OCI-LY1 (cell line): ENCODE data around the gene PTP4A2.

Source experiments
- H2AFZ ChIP-seq: fragments of 200-600 bp; sonication (generic), shearing (Covaris generic); 2 replicates; pipeline ENCODE4 v1.6.0; 2014; ENCODE audit warnings: antibody characterized with exemption, mild to moderate bottlenecking, low read length
- H3F3A ChIP-seq: fragments of 200-600 bp; sonication (generic), shearing (Covaris generic); 2 replicates; pipeline ENCODE4 v1.6.0; 2014; ENCODE audit warnings: mild to moderate bottlenecking, antibody characterized with exemption, low read length, moderate library complexity; ENCODE audit not compliant: insufficient read depth
- H3K27ac ChIP-seq: fragments of 200-600 bp; sonication (generic); 2 replicates; pipeline ENCODE4 v1.5.1; 2014; ENCODE audit warnings: low read length, mixed run types, mild to moderate bottlenecking, low read depth; ENCODE audit not compliant: poor library complexity, severe bottlenecking
- H3K27me3 ChIP-seq: fragments of 200-600 bp; sonication (generic); 2 replicates; pipeline ENCODE4 v1.6.0; 2014; ENCODE audit warnings: antibody characterized with exemption, mild to moderate bottlenecking, low read length, moderate library complexity; ENCODE audit not compliant: insufficient read depth
- H3K36me3 ChIP-seq: fragments of 200-600 bp; sonication (generic); 2 replicates; pipeline ENCODE4 v1.6.1; 2014; ENCODE audit warnings: mild to moderate bottlenecking, antibody characterized with exemption, low read length, moderate library complexity, mixed read lengths; ENCODE audit not compliant: insufficient read depth
- H3K4me1 ChIP-seq: fragments of 200-600 bp; sonication (generic); 2 replicates; pipeline ENCODE4 v1.5.1; 2014; ENCODE audit warnings: mild to moderate bottlenecking, low read length, moderate library complexity; ENCODE audit not compliant: insufficient read depth, severe bottlenecking
- H3K4me2 ChIP-seq: fragments of 200-600 bp; sonication (generic), shearing (Covaris generic); 2 replicates; pipeline ENCODE4 v1.6.1; 2014; ENCODE audit warnings: low read length
- H3K4me3 ChIP-seq: fragments of 200-600 bp; sonication (generic); 2 replicates; pipeline ENCODE4 v1.5.1; 2014; ENCODE audit warnings: low read length, low read depth, mild to moderate bottlenecking, mixed read lengths; ENCODE audit not compliant: poor library complexity, severe bottlenecking
- H3K79me2 ChIP-seq: fragments of 200-600 bp; shearing (Covaris generic); 2 replicates; pipeline ENCODE4 v1.6.1; 2016; ENCODE audit warnings: mixed run types, low read length, mixed read lengths; ENCODE audit not compliant: insufficient read depth
- H3K9ac ChIP-seq: fragments of 200-600 bp; sonication (generic), shearing (Covaris generic); 2 replicates; pipeline ENCODE4 v1.6.1; 2014; ENCODE audit warnings: mild to moderate bottlenecking, low read length, mixed read lengths
- H3K9me2 ChIP-seq: fragments of 200-600 bp; sonication (generic), shearing (Covaris generic); 2 replicates; pipeline ENCODE4 v1.6.1; 2014; ENCODE audit warnings: low read depth, mild to moderate bottlenecking, low read length, mixed read lengths
- H3K9me3 ChIP-seq: fragments of 200-600 bp; shearing (Covaris generic); 2 replicates; pipeline ENCODE4 v1.6.1; 2014; ENCODE audit warnings: low read length, mixed read lengths
- H4K20me1 ChIP-seq: fragments of 200-600 bp; sonication (generic), shearing (Covaris generic); 2 replicates; pipeline ENCODE4 v1.6.0; 2016; ENCODE audit warnings: mild to moderate bottlenecking, low read length; ENCODE audit not compliant: insufficient read depth
- CTCF ChIP-seq: fragments of 200-600 bp; sonication (generic), shearing (Covaris generic); IDR thresholded peaks from 2 replicates; pipeline ENCODE4 v1.5.1; 2017; ENCODE audit warnings: mild to moderate bottlenecking, antibody characterized with exemption, low read length, moderate library complexity, mixed read lengths
- EZH2 ChIP-seq: fragments of 200-600 bp; sonication (generic), shearing (Covaris generic); IDR thresholded peaks from 2 replicates; pipeline ENCODE4 v1.8.0; 2017; ENCODE audit warnings: borderline replicate concordance, mixed run types, mild to moderate bottlenecking, antibody characterized with exemption, low read length, moderate library complexity, mixed read lengths

The PTP4A2 gene

GRCh38 chr1:31934706-31935629 is 3.2 kb downstream of the PTP4A2 start:
- Histone ChIP-seq H2AFZ (no peak overlapping the region), H3K79me2 (peaks cover 76% of the 10 kb centered on the region), H4K20me1 (no peaks in the 10 kb centered on the region), H3F3A (no peaks in the 10 kb centered on the region), H3K9ac (peak overlapping the region; percentile 55), H3K9me2 (no peaks in the 10 kb centered on the region), H3K36me3 (peaks cover 6% of the 10 kb centered on the region; the same call in 1 of the 2 replicates), H3K9me3 (no peaks in the 10 kb centered on the region), H3K4me3 (peak overlapping the region; percentile 95), H3K27ac (peak overlapping the region; percentile 83), H3K27me3 (no peaks in the 10 kb centered on the region), H3K4me2 (peak overlapping the region; percentile 76), H3K4me1 (peaks cover 84% of the 10 kb centered on the region)
- TF ChIP-seq CTCF, result no peak
- TF ChIP-seq EZH2, result no peak

GRCh38 chr1:31932491-31933316 is 5.5 kb downstream of the PTP4A2 start:
- no peak for TF ChIP-seq EZH2
- no peak for TF ChIP-seq CTCF
- H4K20me1 ChIP-seq, result no peaks in the 10 kb centered on the region
- peaks cover 89% of the 10 kb centered on the region for H3K4me1 ChIP-seq
- peak overlapping the region; percentile 37; the same call in 1 of the 2 replicates for H3K9ac ChIP-seq
- no peaks in the 10 kb centered on the region for H3K27me3 ChIP-seq
- H3F3A ChIP-seq, result no peaks in the 10 kb centered on the region
- H3K36me3 ChIP-seq, result peaks cover 11% of the 10 kb centered on the region; the same call in 1 of the 2 replicates
- H3K4me3 ChIP-seq, result peak overlapping the region; percentile 95
- H2AFZ ChIP-seq, result no peak overlapping the region
- peak overlapping the region; percentile 76 for H3K4me2 ChIP-seq
- H3K79me2 ChIP-seq, result peaks cover 99% of the 10 kb centered on the region
- peak overlapping the region; percentile 83 for H3K27ac ChIP-seq
- no peaks in the 10 kb centered on the region for H3K9me3 ChIP-seq
- H3K9me2 ChIP-seq, result no peaks in the 10 kb centered on the region

- Histone ChIP-seq H4K20me1 (no peaks in the 10 kb centered on the region), H3K79me2 (peaks cover 100% of the 10 kb centered on the region), H3K9me2 (no peaks in the 10 kb centered on the region), H3K36me3 (peaks cover 16% of the 10 kb centered on the region; the same call in 1 of the 2 replicates), H2AFZ (no peak overlapping the region), H3K9me3 (no peaks in the 10 kb centered on the region), H3K9ac (peak overlapping the region; percentile 37; the same call in 1 of the 2 replicates), H3K4me1 (peaks cover 99% of the 10 kb centered on the region), H3F3A (no peaks in the 10 kb centered on the region), H3K4me2 (peak overlapping the region; percentile 76), H3K27ac (peak overlapping the region; percentile 83), H3K27me3 (no peaks in the 10 kb centered on the region), H3K4me3 (peak overlapping the region; percentile 95)
- TF ChIP-seq EZH2 (no peak), CTCF (no peak)
These were observed 6.5 kb downstream of the PTP4A2 start for GRCh38 chr1:31931593-31932225.
